Osteoblast (primary cell): ENCODE data around the gene PTDSS2. TPM values are rescaled to one million over a fixed set of nuclear protein-coding genes. Genes with fewer than 3 reads are reported as not detected.
"Not testable (repeated sequence)": the region's sequence is repeated elsewhere in the genome, so short reads cannot be mapped to it uniquely, and the experiment has no call there.

Experiments
- DNase-seq: peaks from one replicate; pipeline ENCODE4 v3.0.0; 2011; ENCODE audit warnings: low spot score, mixed read lengths; ENCODE audit not compliant: insufficient read length; ENCODE audit errors: missing footprints
- H2AFZ ChIP-seq: 2 replicates; pipeline ENCODE4 v1.6.0; 2011; ENCODE audit warnings: mild to moderate bottlenecking, low read length
- H3K27ac ChIP-seq: 2 replicates; pipeline ENCODE4 v1.5.1; 2011; ENCODE audit warnings: mild to moderate bottlenecking, low read depth, low read length, moderate library complexity
- H3K27me3 ChIP-seq: 2 replicates; pipeline ENCODE4 v1.6.0; 2012; ENCODE audit warnings: mild to moderate bottlenecking, control low read depth, inconsistent platforms, low read length, moderate library complexity; ENCODE audit not compliant: insufficient read depth
- H3K36me3 ChIP-seq: 2 replicates; pipeline ENCODE4 v1.5.1; 2011; ENCODE audit warnings: mild to moderate bottlenecking, low read length, control low read depth, moderate library complexity; ENCODE audit not compliant: insufficient read depth
- H3K4me1 ChIP-seq: 2 replicates; pipeline ENCODE4 v1.5.1; 2011; ENCODE audit warnings: mild to moderate bottlenecking, low read length, control low read depth, moderate library complexity; ENCODE audit not compliant: insufficient read depth
- H3K4me2 ChIP-seq: 2 replicates; pipeline ENCODE4 v1.6.0; 2011; ENCODE audit warnings: mild to moderate bottlenecking, low read length; ENCODE audit not compliant: insufficient read depth
- H3K4me3 ChIP-seq: fragments of 200-600 bp; sonication (generic); 3 replicates; pipeline ENCODE4 v1.5.1; 2012; ENCODE audit warnings: mild to moderate bottlenecking, low read length, inconsistent platforms; ENCODE audit not compliant: insufficient read depth
- H3K79me2 ChIP-seq: 2 replicates; pipeline ENCODE4 v1.6.0; 2012; ENCODE audit warnings: mild to moderate bottlenecking, low read length, control low read depth, inconsistent platforms; ENCODE audit not compliant: insufficient read depth
- H3K9me3 ChIP-seq: 2 replicates; pipeline ENCODE4 v1.5.1; 2011; ENCODE audit warnings: low read depth, low read length, control low read depth
- H4K20me1 ChIP-seq: 2 replicates; pipeline ENCODE4 v1.6.0; 2012; ENCODE audit warnings: mild to moderate bottlenecking, low read length, control low read depth; ENCODE audit not compliant: insufficient read depth
- CTCF ChIP-seq: IDR thresholded peaks from 2 replicates; pipeline ENCODE4 v1.5.1; 2011; ENCODE audit warnings: mild to moderate bottlenecking, low read depth, low read length, moderate library complexity; ENCODE audit errors: extremely low read depth
- total RNA-seq: library from RNA; depleted of rRNA; stranded (reverse); fragments of >200 nt; gene quantifications from 2 replicates; pipeline ENCODE4 v1.2.3, GENCODE V29; 2012

Gene PTDSS2
- total RNA-seq, 1 donor = 36.2 TPM

GRCh38 chr11:516400-516799 is 66.3 kb downstream of the PTDSS2 start:
- Histone ChIP-seq H3K4me2 (no peak overlapping the region), H3K27me3 (no peaks in the 10 kb centered on the region), H4K20me1 (no peaks in the 10 kb centered on the region), H2AFZ (no peak overlapping the region), H3K9me3 (peaks cover 4% of the 10 kb centered on the region), H3K27ac (no peak overlapping the region), H3K4me3 (no peak overlapping the region), H3K4me1 (no peaks in the 10 kb centered on the region), H3K36me3 (peaks cover 12% of the 10 kb centered on the region), H3K79me2 (no peaks in the 10 kb centered on the region)
- DNase-seq = peak; percentile 34
- TF ChIP-seq CTCF = no peak

GRCh38 chr11:516918-517685 is 67.0 kb downstream of the PTDSS2 start:
- not testable (repeated sequence) for DNase-seq, H4K20me1 ChIP-seq, H3K79me2 ChIP-seq, H3K27me3 ChIP-seq, H3K27ac ChIP-seq, H2AFZ ChIP-seq, H3K36me3 ChIP-seq, H3K9me3 ChIP-seq, H3K4me2 ChIP-seq, H3K4me3 ChIP-seq, H3K4me1 ChIP-seq

- peak; percentile 84 for TF ChIP-seq CTCF
- Histone ChIP-seq H3K4me2 (peak overlapping the region; percentile 81), H3K79me2 (no peaks in the 10 kb centered on the region), H3K9me3 (peaks cover 4% of the 10 kb centered on the region), H3K4me1 (no peaks in the 10 kb centered on the region), H3K4me3 (peak overlapping the region; percentile 63), H3K27ac (peak overlapping the region; percentile 51), H2AFZ (peak overlapping the region; percentile 65), H3K36me3 (peaks cover 9% of the 10 kb centered on the region), H3K27me3 (no peaks in the 10 kb centered on the region), H4K20me1 (no peaks in the 10 kb centered on the region)
- DNase-seq = peak; percentile 98
Measured at GRCh38 chr11:518463-519202, 68.6 kb downstream of the PTDSS2 start.

- Histone ChIP-seq H2AFZ (no peak overlapping the region), H4K20me1 (no peaks in the 10 kb centered on the region), H3K27me3 (no peaks in the 10 kb centered on the region), H3K4me2 (no peak overlapping the region), H3K9me3 (peaks cover 4% of the 10 kb centered on the region), H3K27ac (no peak overlapping the region), H3K4me3 (no peak overlapping the region), H3K36me3 (no peaks in the 10 kb centered on the region), H3K4me1 (no peaks in the 10 kb centered on the region), H3K79me2 (no peaks in the 10 kb centered on the region)
- DNase-seq = peak; percentile 56
- no peak for TF ChIP-seq CTCF
Measured at GRCh38 chr11:520428-521176, 70.5 kb downstream of the PTDSS2 start.
